ENCODE measurements around the gene PTGIS.

The PTGIS gene

DNA sequence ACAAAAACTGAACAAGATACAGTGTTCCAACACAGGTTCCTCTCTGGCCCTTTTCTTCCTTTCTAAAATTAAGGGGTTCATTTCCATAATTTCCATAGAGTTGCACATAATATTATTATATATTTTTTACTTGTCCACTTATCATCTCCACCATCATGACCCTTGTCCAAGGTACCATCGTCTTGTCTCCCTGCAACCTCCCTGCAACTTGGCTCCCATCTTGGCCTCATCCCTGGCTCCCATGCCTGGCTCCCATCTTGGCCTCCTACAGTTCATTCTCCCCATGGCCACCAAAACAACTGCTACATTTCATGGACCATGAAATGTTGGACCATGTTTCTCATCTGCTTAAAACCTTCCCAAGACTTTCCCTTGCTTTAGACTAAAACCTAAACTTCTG is 82.4 kb downstream of the PTGIS start:
- DNase-seq: no peak

DNA sequence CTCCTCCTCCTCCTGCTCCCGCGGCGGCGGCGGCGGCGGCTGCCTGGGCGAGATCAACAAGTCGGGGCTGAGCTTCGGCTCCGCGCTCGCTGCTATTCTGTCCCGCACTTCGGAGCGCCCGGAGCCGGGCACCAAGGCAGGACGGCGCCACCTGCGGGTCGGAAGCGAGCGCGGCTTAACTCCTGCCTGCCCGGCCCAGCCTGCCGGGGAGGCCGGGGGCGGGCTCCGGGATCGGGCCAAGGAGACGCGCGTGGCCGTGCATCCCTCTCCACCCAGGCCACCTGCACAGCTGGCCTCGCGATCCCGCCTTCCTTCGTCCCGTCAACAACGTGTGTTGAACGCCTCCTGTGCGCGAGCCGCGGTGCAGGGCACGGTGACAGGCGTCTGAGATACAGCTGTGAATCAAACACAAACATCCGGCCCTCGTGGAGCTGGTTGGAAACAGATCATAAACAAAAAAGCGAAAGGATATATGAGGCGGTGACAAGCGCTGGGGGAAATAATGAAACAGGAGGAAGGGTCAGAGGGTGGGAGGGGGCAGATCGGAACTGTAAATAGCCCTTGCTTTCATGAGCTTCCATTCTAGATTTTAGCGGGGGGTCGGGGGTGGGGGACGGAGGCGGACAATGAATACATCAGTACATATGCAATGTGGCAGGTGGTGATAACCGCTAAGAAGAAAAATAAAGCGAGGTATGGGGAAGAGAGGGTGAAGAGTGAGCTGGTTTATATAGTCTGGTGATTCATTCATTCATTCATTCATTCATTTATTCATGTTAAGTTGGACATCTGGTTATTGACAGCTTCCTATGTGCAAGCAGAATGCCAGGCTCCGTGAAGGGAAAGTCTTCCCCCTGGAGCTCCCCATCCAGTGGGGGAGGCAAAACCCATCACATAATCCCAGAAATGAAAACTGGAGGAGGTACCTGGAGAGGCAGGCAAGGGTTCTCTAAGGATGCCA is 83.5 kb downstream of the PTGIS start:
- peak; percentile 52 for DNase-seq

DNA sequence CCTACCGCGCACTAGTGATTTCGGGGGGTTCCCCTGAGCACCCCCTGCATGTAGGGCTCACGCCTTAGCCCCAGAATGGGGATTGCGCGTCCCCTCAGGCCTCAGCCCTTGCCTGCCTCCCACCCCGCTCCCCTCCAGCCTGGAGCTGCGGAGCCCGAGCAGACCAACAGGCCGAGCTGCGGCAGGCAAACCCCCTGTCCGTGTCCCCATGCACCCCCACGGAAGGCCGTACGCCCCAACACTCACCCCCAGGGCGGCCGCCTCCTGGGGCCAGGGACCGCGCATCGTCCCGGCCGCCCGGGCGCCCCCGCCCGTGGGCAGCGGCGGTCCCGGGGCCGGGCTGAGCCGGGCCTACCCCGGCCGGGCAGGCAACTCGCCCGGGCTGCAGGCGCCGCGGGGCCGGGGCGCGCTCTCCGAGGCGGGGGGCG is 84.2 kb downstream of the PTGIS start:
- no peak for DNase-seq

DNA sequence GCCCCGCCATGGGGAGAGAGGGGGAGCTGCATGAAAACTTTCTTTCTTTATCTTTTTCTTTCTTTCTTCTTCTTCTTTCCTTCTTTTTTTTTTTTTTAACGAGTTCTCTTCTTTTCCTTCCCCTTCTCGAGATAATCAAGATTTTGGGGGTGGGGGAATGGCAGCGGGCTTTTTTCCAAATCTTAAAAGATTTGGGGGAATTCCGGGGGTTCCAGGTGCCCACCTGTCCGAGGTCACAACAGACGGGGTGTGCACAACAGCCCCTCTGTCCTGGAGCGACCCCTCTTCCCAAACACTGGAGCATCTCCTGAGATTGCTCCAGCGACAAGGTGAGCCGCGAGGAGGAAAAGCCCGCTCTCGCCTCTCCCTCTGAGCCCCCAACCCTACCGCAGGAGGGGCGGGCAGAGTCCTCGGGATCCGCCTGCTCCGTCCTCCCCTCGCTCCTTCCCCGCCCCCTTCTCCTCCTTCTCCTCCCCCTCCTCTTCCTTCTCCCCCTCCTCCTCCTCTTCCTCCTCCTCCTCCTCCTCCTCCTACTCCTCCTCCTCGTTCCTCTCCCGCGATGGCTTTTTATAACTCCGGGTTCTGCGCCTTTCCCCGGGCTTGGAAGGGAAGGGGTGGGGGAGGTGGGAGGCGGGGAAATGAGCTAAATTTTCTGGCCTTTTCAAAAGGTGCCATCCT is 84.8 kb downstream of the PTGIS start:
- DNase-seq: no peak

DNA sequence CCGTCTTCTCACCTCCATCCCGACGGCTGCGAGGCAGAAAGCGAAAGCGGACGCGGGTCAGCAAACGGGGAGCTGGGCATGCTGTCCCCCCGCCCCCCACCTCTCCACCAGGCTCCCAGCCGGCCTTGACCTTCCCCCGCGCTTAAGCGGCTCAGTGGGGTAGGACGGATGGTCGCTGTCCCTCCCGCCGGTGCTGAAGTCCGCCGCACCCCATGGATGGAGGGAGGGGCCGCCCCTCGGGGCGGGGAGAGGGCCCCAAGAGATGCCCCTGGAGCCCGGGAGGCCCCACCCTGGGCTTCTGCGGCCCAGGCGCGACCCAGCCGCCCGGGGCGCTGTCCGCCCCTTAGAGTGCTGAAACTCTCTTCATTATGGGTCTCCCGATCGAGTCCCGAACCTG is 85.3 kb downstream of the PTGIS start, which contains the start of gene KCNB1:
KCNB1 (minus strand) TSS at position 48 of the 397 bp plus-strand sequence. CDS start 188 bp downstream, outside the sequence.
- DNase-seq: peak; percentile 28

DNA sequence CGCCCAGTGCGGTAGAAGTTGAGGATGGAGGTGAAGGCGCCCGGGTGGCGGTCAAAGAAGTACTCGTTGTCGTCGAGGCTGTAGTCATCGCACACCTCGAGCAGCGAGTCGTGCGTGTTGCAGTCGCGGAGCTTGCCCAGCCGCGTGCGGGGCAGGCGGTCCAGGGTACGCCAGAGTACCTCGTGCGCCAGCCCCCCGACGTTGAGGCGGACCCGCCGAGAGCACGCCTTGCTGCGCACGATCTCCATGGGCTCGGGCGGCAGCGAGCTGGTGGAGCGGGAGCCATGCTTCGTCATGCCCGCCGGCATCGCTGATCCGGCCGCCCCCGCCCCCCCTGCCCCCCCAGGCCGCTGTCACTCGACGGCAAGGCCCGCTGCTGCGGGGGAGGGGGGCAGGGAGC is 85.8 kb downstream of the PTGIS start:
- DNase-seq: no peak

DNA sequence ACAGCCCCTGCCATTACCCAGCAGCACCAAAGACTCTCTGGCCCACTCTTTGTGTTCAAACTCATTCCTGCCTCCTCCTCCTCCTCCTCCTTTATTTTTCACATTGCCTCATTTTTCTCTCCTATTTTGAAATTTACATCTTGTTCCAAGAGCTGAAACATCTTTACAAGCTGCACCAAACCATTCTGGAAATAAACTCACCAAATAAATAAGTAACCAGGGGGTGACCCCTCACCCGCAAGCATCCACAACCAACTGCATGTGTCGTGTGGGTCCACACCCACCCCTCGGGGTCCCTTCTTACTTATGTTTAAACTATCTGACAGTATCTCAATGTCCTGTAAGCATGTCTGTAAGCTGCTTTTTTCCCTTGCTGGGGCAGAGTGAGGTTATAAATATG is 86.8 kb downstream of the PTGIS start:
- no peak for DNase-seq

DNA sequence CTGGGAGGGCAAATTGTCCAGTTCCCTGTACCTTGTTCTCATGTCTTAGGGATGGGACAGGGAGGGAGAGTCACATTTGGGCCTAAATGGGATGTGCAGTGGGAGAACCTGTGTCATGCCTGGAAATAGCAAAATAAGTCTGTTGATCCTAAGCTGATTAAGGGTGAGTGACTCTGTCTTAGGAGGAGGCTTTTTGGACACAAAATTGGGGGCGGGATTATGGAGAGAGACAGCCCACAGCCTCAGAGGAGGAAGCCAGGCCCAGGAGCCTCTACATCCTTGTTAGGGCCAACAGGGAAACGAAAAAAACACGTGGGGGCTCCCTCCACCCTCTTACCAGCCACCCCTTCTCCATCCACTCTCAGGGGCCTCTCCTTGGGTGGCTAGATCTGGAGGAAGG is 87.7 kb downstream of the PTGIS start:
- DNase-seq: no peak

DNA sequence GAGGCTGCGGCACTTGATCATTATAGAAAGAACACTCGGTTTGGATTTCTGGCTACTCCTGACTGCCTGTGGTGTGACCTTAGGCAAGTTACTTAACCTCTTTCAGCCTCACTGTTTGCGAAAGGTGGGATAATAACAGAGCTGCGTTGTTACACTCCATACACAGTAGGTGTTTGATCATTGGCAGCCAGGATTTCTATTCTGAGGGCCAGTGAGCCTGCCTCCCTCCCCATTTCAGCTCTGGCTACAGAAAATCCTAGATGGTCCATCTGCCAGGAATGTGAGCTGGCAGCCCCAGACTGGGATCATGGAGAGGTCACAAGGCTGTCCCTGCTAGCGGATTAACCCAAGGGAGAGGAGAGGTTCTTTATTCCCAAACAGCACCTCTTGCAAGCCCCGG is 88.2 kb downstream of the PTGIS start:
- no peak for DNase-seq

DNA sequence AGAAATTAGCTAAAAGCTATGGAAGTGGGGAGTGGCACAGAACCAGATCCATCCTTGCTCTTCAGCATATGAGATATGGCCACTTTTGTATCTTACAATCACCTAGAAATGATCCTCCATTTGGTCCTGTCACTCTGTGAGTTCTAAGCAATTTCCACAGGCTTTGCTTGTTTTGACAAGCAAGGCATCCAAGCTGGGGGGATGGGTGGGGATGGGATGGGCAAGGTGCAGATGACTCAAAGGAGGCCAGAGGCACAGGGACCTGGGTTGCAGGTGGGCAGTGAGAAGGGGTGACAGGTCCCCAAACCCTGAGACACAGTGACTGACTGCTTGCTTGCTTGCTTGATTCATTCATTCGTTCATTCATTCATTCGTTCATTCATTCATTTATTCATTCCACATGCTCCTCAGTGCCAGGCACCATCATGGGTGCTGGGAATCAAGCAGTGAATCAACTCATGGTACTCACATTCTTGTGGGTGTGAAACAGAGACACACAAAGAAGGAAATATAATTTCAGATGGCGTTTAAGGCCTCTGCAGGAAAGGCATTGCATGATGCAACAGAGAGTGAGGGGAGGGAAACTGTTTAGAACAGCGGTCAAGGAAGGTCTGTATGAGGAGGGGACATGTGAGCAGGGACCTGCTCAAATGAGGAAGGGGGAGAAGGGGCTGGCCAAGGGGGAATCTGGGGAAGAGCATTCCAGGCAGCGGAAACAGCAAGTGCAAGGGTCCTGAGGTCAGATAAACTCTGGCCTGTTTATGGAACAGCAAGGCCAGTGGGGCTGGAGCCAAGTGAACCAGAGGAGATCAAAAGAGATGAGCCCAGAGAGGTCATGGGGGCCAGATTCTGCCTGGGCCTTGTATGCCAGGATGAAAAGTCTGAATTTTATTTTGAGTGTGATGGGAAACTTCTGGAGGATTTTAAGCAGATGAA is 88.9 kb downstream of the PTGIS start:
- no peak for DNase-seq

DNA sequence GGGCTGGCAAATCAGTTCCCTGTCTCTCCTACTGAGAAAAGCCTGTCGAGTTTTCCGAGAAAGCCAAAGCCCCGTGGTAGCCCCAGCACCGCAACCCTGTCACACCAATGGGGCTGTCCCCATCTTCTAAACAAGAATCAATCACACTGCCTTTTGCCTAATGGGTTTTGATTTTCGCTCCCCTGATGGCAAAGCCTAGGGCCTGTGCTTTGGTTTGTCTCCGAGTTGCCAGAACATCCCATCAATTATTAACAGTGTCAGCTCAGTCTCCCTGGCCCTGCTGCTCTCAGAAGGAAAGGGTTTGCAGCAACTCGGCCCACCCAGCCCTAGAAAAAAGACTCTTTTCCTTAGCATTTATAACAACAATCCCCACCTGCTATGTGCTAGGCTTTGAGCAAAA is 89.7 kb downstream of the PTGIS start:
- DNase-seq: no peak

DNA sequence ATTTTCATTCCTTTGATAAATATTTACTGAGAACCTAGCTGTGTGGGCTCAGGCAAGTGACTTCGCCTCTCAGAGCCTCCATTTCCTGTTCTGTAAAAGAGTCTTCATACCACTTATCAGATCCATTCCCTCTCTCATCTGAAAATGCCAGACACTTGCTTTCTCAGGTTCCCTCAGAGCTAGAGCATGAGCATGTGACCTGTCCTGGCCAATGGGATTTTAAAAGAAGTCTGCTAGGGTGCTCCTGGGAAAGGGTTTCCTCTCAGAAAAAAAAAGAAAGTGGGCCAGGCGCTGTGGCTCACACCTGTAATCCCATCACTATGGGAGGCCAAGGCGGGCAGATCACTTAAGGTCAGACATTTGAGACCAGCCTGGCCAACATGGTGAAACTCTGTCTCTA is 90.7 kb downstream of the PTGIS start:
- DNase-seq: no peak

DNA sequence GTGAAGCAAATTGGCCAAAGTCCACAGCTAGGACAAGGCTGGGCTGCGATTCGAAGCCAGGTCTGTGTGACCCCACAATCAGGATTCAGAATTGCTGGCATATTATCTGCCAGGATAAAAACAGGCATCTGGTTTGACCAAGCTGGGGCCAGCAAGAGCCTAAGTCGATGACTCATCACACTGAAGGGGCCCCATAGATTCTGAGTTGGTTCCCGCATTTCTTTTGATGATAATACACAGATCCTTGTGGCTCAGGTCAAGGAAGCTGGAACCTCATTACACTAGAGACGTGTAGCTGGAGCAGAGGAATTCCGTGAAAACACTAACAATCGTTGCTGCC is 92.0 kb downstream of the PTGIS start:
- DNase-seq: no peak

DNA sequence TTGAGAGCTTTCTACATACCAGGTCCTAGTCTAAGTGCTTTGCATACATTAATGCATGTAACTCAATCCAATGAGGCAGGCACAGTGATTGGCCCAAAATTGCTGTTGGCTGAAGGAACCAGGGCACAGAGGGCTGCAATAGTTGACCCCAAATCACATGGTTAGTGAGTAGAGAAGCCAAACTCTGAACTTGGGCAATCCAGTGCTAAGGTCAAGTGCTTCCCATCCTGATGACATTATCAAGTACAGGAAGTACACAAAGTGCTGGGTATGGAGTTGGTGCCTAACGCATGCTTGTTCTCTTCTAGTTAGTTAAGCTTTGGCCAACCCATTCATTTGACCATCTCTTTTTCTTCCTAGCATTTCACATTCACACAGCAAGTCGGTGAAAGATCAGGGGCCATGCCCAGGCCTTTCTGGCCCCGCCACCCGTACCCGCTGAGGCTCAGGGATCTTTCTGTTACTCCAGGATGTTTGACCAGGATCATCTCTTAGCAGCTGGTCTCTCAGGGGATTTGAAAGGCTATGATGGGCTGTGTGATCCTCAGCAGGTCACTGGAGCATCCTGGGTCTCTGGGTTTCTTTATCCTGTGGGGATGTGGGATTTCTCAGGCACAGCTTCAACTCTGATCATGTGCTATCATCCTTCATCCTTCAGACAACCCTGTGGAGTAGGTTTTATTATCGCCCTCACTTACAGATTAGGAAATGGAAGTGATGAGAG is 92.5 kb downstream of the PTGIS start:
- DNase-seq: no peak

DNA sequence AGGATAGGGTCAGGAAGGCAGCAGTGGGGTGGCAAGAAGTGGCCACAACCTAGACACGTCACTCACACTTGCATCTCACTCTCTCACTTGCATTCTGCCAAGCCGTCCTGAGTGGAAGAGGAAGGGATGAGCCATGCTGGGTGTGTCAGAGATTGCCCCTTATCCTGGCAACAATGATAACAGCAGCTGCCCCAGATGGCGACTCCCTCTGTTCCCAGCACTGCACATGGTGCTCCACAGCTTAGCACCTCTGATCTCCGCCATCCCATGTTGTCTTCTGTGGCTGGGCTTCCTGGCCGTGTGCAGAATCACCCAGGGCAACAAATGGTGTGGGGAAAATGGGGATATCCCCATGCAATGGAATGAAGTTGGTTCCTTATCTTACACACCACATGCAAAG is 96.5 kb downstream of the PTGIS start:
- DNase-seq: no peak

DNA sequence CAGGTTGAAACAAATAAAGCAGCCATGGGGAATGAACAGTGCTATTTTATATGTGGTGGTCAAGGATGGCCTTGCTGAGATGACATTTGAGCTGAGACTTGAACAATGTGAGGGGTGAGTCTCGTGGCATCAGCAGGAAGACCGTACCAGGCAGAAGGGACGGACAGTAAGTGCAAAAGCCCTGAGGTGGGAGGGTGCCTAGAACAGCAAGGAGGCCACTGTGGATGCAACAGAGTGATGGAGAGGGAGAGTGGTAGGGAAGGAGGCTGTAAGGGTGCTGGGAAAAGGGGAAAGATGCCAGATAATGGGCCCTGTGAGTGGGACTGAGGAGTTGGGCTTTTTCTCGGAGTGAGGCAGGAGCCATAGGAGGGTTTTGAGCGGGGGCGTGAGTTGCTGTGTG is 97.0 kb downstream of the PTGIS start:
- DNase-seq: no peak

DNA sequence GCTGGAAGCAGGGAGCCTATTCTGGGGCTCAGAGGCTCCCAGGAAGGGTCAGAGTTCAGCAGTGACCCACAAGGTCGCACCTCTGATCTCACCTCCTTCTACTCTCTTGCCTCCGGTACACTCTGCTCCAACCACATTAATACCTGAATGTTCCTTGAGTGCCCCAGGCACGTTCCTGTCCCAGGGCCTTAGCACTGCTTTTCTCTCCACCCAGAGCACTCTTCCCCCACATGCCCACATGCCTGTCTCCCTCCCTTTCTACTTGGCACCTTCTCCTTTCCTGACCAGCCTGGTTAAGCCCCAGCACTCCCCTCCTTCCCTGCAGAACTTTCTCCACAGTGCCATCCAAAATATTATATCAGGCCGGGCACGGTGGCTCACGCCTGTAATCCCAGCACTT is 98.9 kb downstream of the PTGIS start:
- DNase-seq: no peak

DNA sequence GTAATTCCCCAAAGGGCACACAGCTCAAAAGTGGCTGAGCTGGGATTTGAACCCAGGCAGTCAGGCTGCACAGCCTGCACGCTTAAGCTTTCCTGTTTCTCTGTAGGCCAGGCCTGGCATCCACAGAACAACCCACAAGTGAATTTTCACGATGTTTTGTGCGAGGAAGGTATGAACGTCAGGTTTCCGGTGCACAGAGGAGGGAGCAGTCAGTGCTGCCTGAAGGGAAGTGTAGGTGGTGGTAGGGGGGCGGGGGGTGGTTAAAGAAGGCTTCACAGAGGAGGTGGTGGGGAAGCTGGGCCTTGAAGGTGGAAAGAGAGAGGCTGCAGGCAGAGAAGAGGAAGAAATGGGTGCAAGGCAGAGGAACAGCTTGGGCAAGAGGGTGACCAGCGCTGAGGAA is 99.5 kb downstream of the PTGIS start:
- DNase-seq: no peak

DNA sequence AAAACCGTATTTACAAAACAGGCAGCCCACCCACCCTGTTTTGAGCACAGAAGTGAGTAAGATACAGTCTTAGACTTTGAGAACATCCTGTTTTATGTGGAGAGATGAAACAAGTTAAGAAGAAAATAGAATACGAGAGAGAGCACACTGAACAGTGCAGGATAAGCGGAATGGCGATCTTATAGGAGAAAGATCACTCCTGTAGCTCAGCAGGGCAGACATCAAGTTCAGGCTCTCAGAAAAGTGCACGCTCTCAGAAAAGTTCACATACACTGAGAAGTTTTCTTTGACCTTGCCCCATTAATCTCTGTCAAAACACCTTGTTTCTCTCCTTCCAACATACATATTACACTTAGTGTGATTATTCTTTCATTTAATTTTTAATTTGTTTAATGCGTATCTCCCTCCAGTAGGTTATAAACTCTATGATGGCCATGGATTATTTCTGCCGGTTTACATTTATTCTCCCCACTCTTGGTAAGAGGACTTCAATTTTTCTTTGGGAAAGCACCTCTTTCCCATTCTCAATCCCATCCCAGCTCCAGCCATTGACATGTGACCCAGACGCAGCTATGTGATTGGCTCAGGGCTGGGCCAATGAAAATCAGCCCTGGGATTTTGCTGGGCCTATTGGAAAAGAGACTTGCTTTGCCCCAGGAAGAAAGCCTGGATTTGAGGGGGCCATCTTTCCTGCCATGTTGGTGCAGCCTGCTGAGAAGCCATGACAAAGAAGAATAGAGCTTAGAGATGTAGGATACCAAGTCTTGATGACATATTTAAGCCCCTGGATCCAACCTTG is 101.6 kb downstream of the PTGIS start:
- DNase-seq: no peak

DNA sequence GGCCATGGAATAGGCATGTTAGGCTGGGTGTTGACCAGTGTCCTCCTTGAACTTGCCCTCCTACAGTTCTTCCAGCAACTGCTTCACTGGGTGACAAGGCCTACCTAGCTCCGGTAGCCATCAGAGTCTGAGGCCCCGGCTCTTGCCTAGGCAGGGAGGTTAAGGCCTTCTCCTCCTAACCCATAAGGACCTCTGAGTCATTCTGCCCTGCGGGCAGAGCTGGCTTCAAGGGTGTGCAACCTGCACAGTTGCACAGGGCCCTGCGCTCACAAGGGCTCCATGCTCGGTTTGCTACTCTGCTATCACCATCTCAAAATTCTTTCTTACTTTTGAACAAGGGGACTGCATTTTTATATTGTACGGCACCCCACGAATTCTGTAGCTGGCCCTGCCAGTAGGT is 103.4 kb downstream of the PTGIS start:
- no peak for DNase-seq

DNA sequence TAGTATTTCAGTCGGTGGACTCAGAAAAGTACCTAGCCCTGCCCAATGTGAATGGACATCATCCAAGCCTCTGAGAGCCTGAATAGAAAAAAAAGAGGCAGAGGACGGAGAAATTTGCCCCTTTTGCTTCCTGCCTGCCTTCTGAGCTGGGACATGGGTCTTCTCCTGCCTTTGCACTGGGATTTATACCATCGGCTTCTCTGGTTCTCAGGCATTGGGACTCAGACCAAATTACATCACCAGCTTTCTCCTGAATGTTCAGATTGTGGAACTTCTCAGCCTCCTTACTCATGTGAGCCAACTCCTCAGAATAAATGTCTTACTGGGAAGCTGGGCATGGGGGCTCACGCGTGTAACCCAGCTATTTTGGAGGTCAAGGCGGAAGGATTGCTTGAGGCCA is 105.3 kb downstream of the PTGIS start:
- DNase-seq: no peak
